Glomerular visceral epithelial cell (primary cell): ENCODE results near the gene NLRP7.
"Not testable (repeated sequence)": the region's sequence is repeated elsewhere in the genome, so short reads cannot be mapped to it uniquely, and the experiment has no call there.

ENCODE experiments used
- DNase-seq: peaks from one replicate; pipeline ENCODE4 v3.0.0-alpha.2; 2016; ENCODE audit errors: extremely low spot score

NLRP7 gene

GRCh38 chr19:54947381-54947780 lies at the start of gene NLRP7:
Gene NLRP7, minus strand, starts transcription at chr19:54947530.
- no peak for DNase-seq

- no peak for DNase-seq
Observed at GRCh38 chr19:54995561-54995960, 48.2 kb upstream of the NLRP7 start.

- DNase-seq = not testable (repeated sequence)
Observed at GRCh38 chr19:54989531-54989930, 42.2 kb upstream of the NLRP7 start.

GRCh38 chr19:54982562-54982961 lies 35.2 kb upstream of the NLRP7 start:
- DNase-seq = not testable (repeated sequence)

GRCh38 chr19:54973229-54974090 lies 26.1 kb upstream of the NLRP7 start:
- DNase-seq = not testable (repeated sequence)

GRCh38 chr19:54971446-54971845 lies 24.1 kb upstream of the NLRP7 start:
- DNase-seq = not testable (repeated sequence)

GRCh38 chr19:54969647-54970046 lies 22.3 kb upstream of the NLRP7 start:
- no peak for DNase-seq

- DNase-seq = no peak
Observed at GRCh38 chr19:54967611-54968010, 20.3 kb upstream of the NLRP7 start.

GRCh38 chr19:54965055-54965454 lies 17.7 kb upstream of the NLRP7 start:
- DNase-seq = not testable (repeated sequence)

- no peak for DNase-seq
Observed at GRCh38 chr19:54959840-54960239, 12.5 kb upstream of the NLRP7 start.

- DNase-seq = no peak
Observed at GRCh38 chr19:54955376-54955775, 8.0 kb upstream of the NLRP7 start.

- DNase-seq = not testable (repeated sequence)
Observed at GRCh38 chr19:54953345-54953713, 6.0 kb upstream of the NLRP7 start.

- DNase-seq = peak; percentile 3
Observed at GRCh38 chr19:54952591-54953344, 5.4 kb upstream of the NLRP7 start.

- not testable (repeated sequence) for DNase-seq
Observed at GRCh38 chr19:54950580-54950979, 3.2 kb upstream of the NLRP7 start.

- DNase-seq = no peak
Observed at GRCh38 chr19:54949412-54949811, 2.1 kb upstream of the NLRP7 start.

- DNase-seq = not testable (repeated sequence)
Observed at GRCh38 chr19:54943772-54944361, 3.5 kb downstream of the NLRP7 start.

GRCh38 chr19:54939538-54939937 lies 7.8 kb downstream of the NLRP7 start:
- not testable (repeated sequence) for DNase-seq

GRCh38 chr19:54938906-54939305 lies 8.4 kb downstream of the NLRP7 start:
- no peak for DNase-seq

- no peak for DNase-seq
Observed at GRCh38 chr19:54937926-54938325, 9.4 kb downstream of the NLRP7 start.

- DNase-seq = no peak
Observed at GRCh38 chr19:54928299-54928698, 19.0 kb downstream of the NLRP7 start.

GRCh38 chr19:54923276-54923675 lies 24.1 kb downstream of the NLRP7 start:
- no peak for DNase-seq

GRCh38 chr19:54921082-54921481 lies 26.2 kb downstream of the NLRP7 start:
- DNase-seq = no peak
